ENCODE results near the gene TRIO. TPM values are rescaled to one million over a fixed set of nuclear protein-coding genes. Genes with fewer than 3 reads are reported as not detected.

The TRIO gene
- polyA plus RNA-seq, 1 donor (not counting 4 experiments of a cell fraction or from before 2014, with no cell fraction given): 57.2 TPM

GRCh38 chr5:14394365-14394764, 251.2 kb downstream of the TRIO start:
- no peaks in the 10 kb centered on the region for H3K27me3 ChIP-seq (ENCODE audit: control insufficient read depth, extremely low read depth, insufficient read depth, low read length)
- H3K9ac ChIP-seq (ENCODE audit: control insufficient read depth, extremely low read depth, insufficient read depth, low read length): no peak overlapping the region
- peaks cover 2% of the 10 kb centered on the region for H3K4me1 ChIP-seq (ENCODE audit: control insufficient read depth, extremely low read depth, insufficient read depth, low read length)
- no peak overlapping the region for H2AFZ ChIP-seq (ENCODE audit: control insufficient read depth, low read length)
- no peak overlapping the region for H3K4me2 ChIP-seq (ENCODE audit: control insufficient read depth, extremely low read depth, insufficient read depth, low read depth, low read length)
- H3K36me3 ChIP-seq (ENCODE audit: control insufficient read depth in 2 of 2, extremely low read depth in 1 of 2, insufficient read depth in 2 of 2, low read length in 2 of 2): peaks cover 35 to 36% of the 10 kb centered on the region in 2 experiments
- DNase-seq (ENCODE audit: low read depth, low spot score): no peak
- no peaks in the 10 kb centered on the region for H3K9me3 ChIP-seq (ENCODE audit: control insufficient read depth, low read depth, low read length)
- dilution Hi-C loops (cut with MboI; ENCODE audit: extremely low pct_ligation_motif_present, low sequenced_read_pairs): no loop called here
- H3K79me2 ChIP-seq (ENCODE audit: control insufficient read depth, insufficient read depth, low read length): no peaks in the 10 kb centered on the region
- H3K27ac ChIP-seq (ENCODE audit: control insufficient read depth, insufficient read depth, low read length): no peak overlapping the region
- no peak for FAIRE-seq
- H3K4me3 ChIP-seq (ENCODE audit: control insufficient read depth in 2 of 3, extremely low read depth in 1 of 3, insufficient read depth in 2 of 3, low read depth in 1 of 3, low read length in 3 of 3): no peak overlapping the region
- H4K20me1 ChIP-seq (ENCODE audit: control insufficient read depth, extremely low read depth, insufficient read depth, low read length): no peaks in the 10 kb centered on the region
- H3K9me1 ChIP-seq (ENCODE audit: control insufficient read depth, extremely low read depth, insufficient read depth, low read length): no peaks in the 10 kb centered on the region
- no peak for TF ChIP-seq EZH2 (IDR thresholded peaks at IDR 0.05; ENCODE audit: low read length)
- TF ChIP-seq CTCF (optimal IDR thresholded peaks at IDR 0.05 in 1 of 3, IDR thresholded peaks at IDR 0.05 in 1 of 3, conservative IDR thresholded peaks at IDR 0.05 in 1 of 3; ENCODE audit: extremely low read depth in 1 of 3, insufficient read depth in 2 of 3, low read length in 3 of 3): no peak

GRCh38 chr5:14395411-14395810, 252.3 kb downstream of the TRIO start:
- no peak overlapping the region for H3K4me2 ChIP-seq (ENCODE audit: control insufficient read depth, extremely low read depth, insufficient read depth, low read depth, low read length)
- H3K9me3 ChIP-seq (ENCODE audit: control insufficient read depth, low read depth, low read length): no peaks in the 10 kb centered on the region
- no peak overlapping the region for H2AFZ ChIP-seq (ENCODE audit: control insufficient read depth, low read length)
- DNase-seq (ENCODE audit: low read depth, low spot score) (no peak), FAIRE-seq (no peak)
- no peak overlapping the region for H3K9ac ChIP-seq (ENCODE audit: control insufficient read depth, extremely low read depth, insufficient read depth, low read length)
- dilution Hi-C loops (cut with MboI; ENCODE audit: extremely low pct_ligation_motif_present, low sequenced_read_pairs): no loop called here
- no peaks in the 10 kb centered on the region for H4K20me1 ChIP-seq (ENCODE audit: control insufficient read depth, extremely low read depth, insufficient read depth, low read length)
- H3K4me1 ChIP-seq (ENCODE audit: control insufficient read depth, extremely low read depth, insufficient read depth, low read length): peaks cover 13% of the 10 kb centered on the region
- no peaks in the 10 kb centered on the region for H3K9me1 ChIP-seq (ENCODE audit: control insufficient read depth, extremely low read depth, insufficient read depth, low read length)
- no peak for TF ChIP-seq CTCF (optimal IDR thresholded peaks at IDR 0.05 in 1 of 3, IDR thresholded peaks at IDR 0.05 in 1 of 3, conservative IDR thresholded peaks at IDR 0.05 in 1 of 3; ENCODE audit: extremely low read depth in 1 of 3, insufficient read depth in 2 of 3, low read length in 3 of 3)
- TF ChIP-seq EZH2 (IDR thresholded peaks at IDR 0.05; ENCODE audit: low read length): no peak
- H3K4me3 ChIP-seq (ENCODE audit: control insufficient read depth in 2 of 3, extremely low read depth in 1 of 3, insufficient read depth in 2 of 3, low read depth in 1 of 3, low read length in 3 of 3): no peak overlapping the region
- H3K36me3 ChIP-seq (ENCODE audit: control insufficient read depth in 2 of 2, extremely low read depth in 1 of 2, insufficient read depth in 2 of 2, low read length in 2 of 2): peaks cover 33 to 38% of the 10 kb centered on the region in 2 experiments
- H3K79me2 ChIP-seq (ENCODE audit: control insufficient read depth, insufficient read depth, low read length): no peaks in the 10 kb centered on the region
- no peaks in the 10 kb centered on the region for H3K27me3 ChIP-seq (ENCODE audit: control insufficient read depth, extremely low read depth, insufficient read depth, low read length)
- no peak overlapping the region for H3K27ac ChIP-seq (ENCODE audit: control insufficient read depth, insufficient read depth, low read length)

Data from keratinocyte (primary cell).